Psoas muscle (tissue), 8 donors: Measurements from ENCODE around the gene AP5Z1. TPM values are rescaled to one million over a fixed set of nuclear protein-coding genes. Genes with fewer than 3 reads are reported as not detected.

ENCODE experiments used
- ATAC-seq, 4 donors: fragments of 200-7000 bp; cut with Tn5 transposase; one replicate each; pipeline ENCODE4 v1.9.1; 2020; ENCODE audit warnings: moderate library complexity in 3 of 4, mild to moderate bottlenecking in 2 of 4
- DNase-seq, 2 donors: peaks; one replicate each; pipeline ENCODE4 v3.0.0-alpha.2; 2020
- H3K27ac ChIP-seq: fragments of 200-600 bp; one replicate; pipeline ENCODE4 v1.8.0; 2022
- H3K27me3 ChIP-seq, 3 donors: fragments of 200-600 bp in 1 of 3; one replicate each; pipeline versions ENCODE4 v1.6.1 to v1.8.0; 2013 to 2022; ENCODE audit warnings: low read length in 2 of 3, mild to moderate bottlenecking in 2 of 3, moderate library complexity in 1 of 3; ENCODE audit not compliant: insufficient read depth in 3 of 3
- H3K36me3 ChIP-seq, 2 donors: fragments of 200-600 bp in 1 of 2; one replicate each; pipeline versions ENCODE4 v1.6.1 to v1.8.0; 2013 to 2022; ENCODE audit warnings: low read depth in 1 of 2, mild to moderate bottlenecking in 1 of 2, moderate library complexity in 1 of 2; ENCODE audit not compliant: insufficient read depth in 1 of 2
- H3K4me1 ChIP-seq: fragments of 200-600 bp; one replicate; pipeline ENCODE4 v1.8.0; 2022
- H3K4me3 ChIP-seq: fragments of 200-600 bp; one replicate; pipeline ENCODE4 v1.8.0; 2022; ENCODE audit warnings: mild to moderate bottlenecking
- H3K9me3 ChIP-seq: fragments of 200-600 bp; one replicate; pipeline ENCODE4 v1.8.0; 2022
- WGBS, 3 donors: extraction: QIAGEN DNeasy Blood & Tissue Kit; methylation state at CpG; one replicate each; pipeline versions ENCODE4 v1.1.6 to v1.1.7; 2013; 5-methylcytosine and 5-hydroxymethylcytosine counted together
- intact Hi-C, 2 donors: fragments of 100-400 bp; cut with DNase I; formaldehyde crosslinking; loops; one replicate each; pipeline versions ENCODE4 v1.11.0 to v1.14.2; 2022
- polyA plus RNA-seq, 3 donors: library from polyadenylated mRNA; stranded (reverse); fragments of 200-250 nt; gene quantifications; one replicate each; pipeline ENCODE4 v1.2.3, GENCODE V29; 2013
- total RNA-seq, 4 donors: library from RNA; stranded (reverse); fragmentation: NEBNext Ultra II Directional in 2 of 4; extraction: Animal tissue kit (Norgen Biotek cat#: 25700) in 2 of 4; gene quantifications; one replicate each; pipeline versions ENCODE4 v1.2.1 to v1.2.4, GENCODE V29; 2021 to 2023
- TF ChIP-seq, protein P1 (sequence below): fragments of 200-600 bp; IDR thresholded peaks from one replicate; pipeline ENCODE4 v1.8.0; 2022; ENCODE audit warnings: antibody characterized with exemption
- donor health status: healthy with polysubstance abuse.
- donor health status: DM: no; HTN: no; CAD: no; lungs with moderate emphysema.
- donor health status: Bipolar disorder and iron deficiency.
- donor health status: healthy.
- donor health status: DM: yes; HTN: yes; CAD: no.
- donor health status: DM: no; HTN: no; CAD: no.
- donor health status: DM: no; HTN: no; CAD: no.
- donor health status: DM: yes; HTN: yes; CAD: no.

AP5Z1 gene
- total and polyA plus RNA-seq, 7 donors, result 6.6 to 20.1 (median 12.1) TPM

GRCh38 chr7:4747746-4748145 lies 27.7 kb upstream of the AP5Z1 start:
- 63 to 78% (median 72%) methylated on average over 11 of the region's 11 CpGs for WGBS, 3 donors
- peaks cover 29% of the 10 kb centered on the region for H3K4me1 ChIP-seq
- H3K9me3 ChIP-seq, result no peaks in the 10 kb centered on the region
- no peaks in the 10 kb centered on the region for H3K27me3 ChIP-seq
- intact Hi-C loops, result loop anchor here in 1 of 2 donors (5.0 kb wide), 1 partner anchor 105 kb away; no protein-coding TSS in a partner anchor
- ATAC-seq, result no peak
- H3K27ac ChIP-seq, result peak overlapping the region; percentile 92
- no peak for DNase-seq
- peaks cover 0 to 24% of the 10 kb centered on the region in 2 donors for H3K36me3 ChIP-seq
- TF ChIP-seq, protein P1, sequence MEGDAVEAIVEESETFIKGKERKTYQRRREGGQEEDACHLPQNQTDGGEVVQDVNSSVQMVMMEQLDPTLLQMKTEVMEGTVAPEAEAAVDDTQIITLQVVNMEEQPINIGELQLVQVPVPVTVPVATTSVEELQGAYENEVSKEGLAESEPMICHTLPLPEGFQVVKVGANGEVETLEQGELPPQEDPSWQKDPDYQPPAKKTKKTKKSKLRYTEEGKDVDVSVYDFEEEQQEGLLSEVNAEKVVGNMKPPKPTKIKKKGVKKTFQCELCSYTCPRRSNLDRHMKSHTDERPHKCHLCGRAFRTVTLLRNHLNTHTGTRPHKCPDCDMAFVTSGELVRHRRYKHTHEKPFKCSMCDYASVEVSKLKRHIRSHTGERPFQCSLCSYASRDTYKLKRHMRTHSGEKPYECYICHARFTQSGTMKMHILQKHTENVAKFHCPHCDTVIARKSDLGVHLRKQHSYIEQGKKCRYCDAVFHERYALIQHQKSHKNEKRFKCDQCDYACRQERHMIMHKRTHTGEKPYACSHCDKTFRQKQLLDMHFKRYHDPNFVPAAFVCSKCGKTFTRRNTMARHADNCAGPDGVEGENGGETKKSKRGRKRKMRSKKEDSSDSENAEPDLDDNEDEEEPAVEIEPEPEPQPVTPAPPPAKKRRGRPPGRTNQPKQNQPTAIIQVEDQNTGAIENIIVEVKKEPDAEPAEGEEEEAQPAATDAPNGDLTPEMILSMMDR, result no peak
- no peak overlapping the region for H3K4me3 ChIP-seq

DNA sequence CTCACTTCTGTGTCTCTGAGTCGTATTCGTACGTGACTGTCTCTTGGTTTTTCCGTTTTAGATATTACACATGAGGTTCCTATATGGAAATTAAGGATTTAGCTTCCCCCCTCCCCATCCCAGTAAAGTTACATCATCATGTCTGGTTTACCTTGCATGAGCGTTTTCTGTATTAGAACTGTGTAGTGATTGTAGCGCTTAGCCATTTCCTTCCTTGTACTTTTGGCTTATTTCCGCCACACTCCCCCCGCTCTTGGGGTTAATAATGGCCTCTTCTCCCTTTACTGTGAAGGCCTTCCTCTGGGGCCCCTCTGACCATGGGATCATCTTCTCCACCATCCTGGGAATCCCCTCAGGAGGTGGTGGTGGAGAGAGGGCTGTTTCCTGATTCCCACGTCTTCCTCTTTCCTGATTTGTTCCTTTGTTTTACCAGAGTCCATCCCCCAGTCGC lies 27.2 kb upstream of the AP5Z1 start:
- 75 to 84% (median 77%) methylated on average over 10 of the region's 10 CpGs for WGBS, 3 donors
- DNase-seq (no peak), ATAC-seq (no peak)
- intact Hi-C loops, result loop anchor here in 1 of 2 donors (5.0 kb wide), 1 partner anchor 106 kb away; no protein-coding TSS in a partner anchor
- peak overlapping the region; percentile 92 for H3K27ac ChIP-seq
- H3K4me3 ChIP-seq, result no peak overlapping the region
- no peaks in the 10 kb centered on the region for H3K27me3 ChIP-seq
- H3K4me1 ChIP-seq, result peaks cover 29% of the 10 kb centered on the region
- TF ChIP-seq, protein P1, result no peak
- no peaks in the 10 kb centered on the region for H3K9me3 ChIP-seq
- H3K36me3 ChIP-seq, result peaks cover 0 to 20% of the 10 kb centered on the region in 2 donors

DNA sequence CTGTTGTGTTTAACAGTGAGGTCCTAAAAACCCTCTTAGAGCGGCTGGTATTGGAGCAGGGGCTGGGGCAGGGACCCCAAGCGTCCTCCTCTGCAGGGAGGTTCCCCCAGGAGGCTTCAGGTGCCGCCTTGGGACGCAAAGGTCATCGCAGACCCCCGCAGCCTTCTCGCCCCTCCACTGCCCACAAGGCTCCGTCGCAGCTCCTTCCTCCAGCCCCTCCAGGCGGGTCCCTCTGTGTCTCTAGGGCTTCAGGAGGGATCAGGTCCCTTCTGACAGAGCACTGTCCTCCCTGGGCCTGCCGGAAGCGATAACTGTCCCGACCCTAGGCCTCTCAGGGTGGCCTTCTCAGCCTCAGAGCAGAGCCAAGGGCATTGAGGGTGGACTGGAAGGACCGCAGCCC lies 26.1 kb upstream of the AP5Z1 start:
- TF ChIP-seq, protein P1, result no peak
- intact Hi-C loops, result loop anchor here in 1 of 2 donors (5.0 kb wide), 1 partner anchor 107 kb away; no protein-coding TSS in a partner anchor
- ATAC-seq (no peak), DNase-seq (no peak)
- Histone ChIP-seq H3K4me1 (peaks cover 18% of the 10 kb centered on the region), H3K36me3 (peaks cover 0 to 21% of the 10 kb centered on the region in 2 donors), H3K27ac (peak overlapping the region; percentile 92), H3K27me3 (no peaks in the 10 kb centered on the region), H3K9me3 (no peaks in the 10 kb centered on the region), H3K4me3 (no peak overlapping the region)
- 88 to 96% (median 92%) methylated on average over 14 of the region's 14 CpGs for WGBS, 3 donors

DNA sequence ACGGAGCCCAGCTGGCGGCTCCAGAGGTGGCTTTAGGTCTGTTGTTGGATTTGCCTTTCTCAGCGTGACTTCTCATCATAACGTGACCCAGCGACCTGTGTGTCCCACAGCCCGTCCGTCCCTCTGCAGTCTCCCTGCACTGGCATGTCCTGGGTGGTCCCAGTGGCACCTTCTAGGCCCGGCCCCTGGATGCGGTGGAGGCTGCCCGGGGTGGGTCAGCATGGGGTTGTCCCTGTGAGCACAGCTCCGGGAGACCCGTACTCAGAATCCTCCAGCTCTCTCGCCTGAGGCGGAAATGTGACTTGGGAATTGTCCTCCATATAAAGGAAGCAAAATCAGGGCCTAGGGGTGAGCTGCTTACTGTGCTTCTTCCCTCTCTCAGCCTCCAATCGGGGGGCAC lies 25.6 kb upstream of the AP5Z1 start:
- H3K27ac ChIP-seq, result peak overlapping the region; percentile 92
- no peak for DNase-seq
- intact Hi-C loops, result loop anchor here (2.0 to 10.0 kb wide), 3 partner anchors 25 to 135 kb away; partner anchors contain the start of gene AP5Z1 (in 1 of the 2)
- 86 to 89% (median 88%) methylated on average over 15 of the region's 15 CpGs for WGBS, 3 donors
- no peaks in the 10 kb centered on the region for H3K9me3 ChIP-seq
- no peak for ATAC-seq
- TF ChIP-seq, protein P1, result no peak
- no peaks in the 10 kb centered on the region for H3K27me3 ChIP-seq
- H3K4me3 ChIP-seq, result no peak overlapping the region
- peaks cover 15% of the 10 kb centered on the region for H3K4me1 ChIP-seq
- peaks cover 0 to 25% of the 10 kb centered on the region in 2 donors for H3K36me3 ChIP-seq
